ENCODE data around the gene PPIP5K2.

Gene PPIP5K2

DNA sequence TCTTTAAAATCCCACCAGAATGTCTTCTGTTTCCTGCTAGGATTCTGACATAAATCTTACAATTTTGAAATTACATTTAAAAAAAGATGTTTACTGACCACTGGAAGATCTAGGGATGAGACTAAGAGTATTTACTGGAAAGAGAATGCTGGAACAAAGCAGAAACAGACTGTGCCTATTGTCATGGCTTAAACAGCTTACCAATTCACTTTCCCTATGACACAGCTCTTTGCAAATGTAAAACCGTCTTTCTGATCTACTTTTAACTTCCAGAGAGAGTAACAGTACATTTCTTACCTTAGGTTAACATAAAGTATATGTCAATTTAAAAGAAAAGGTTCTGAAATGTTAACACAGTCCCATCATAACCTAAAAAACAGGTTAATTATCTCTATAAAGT, 10.8 kb upstream of the PPIP5K2 start:
- H3K4me3 ChIP-seq (ENCODE audit: low read depth, low read length) = no peak overlapping the region
- TF ChIP-seq CTCF (IDR thresholded peaks at IDR 0.05; ENCODE audit: control insufficient read depth, extremely low read depth, insufficient read depth) = no peak
- no peak for DNase-seq (ENCODE audit: low read depth)

- no peak overlapping the region for H3K4me3 ChIP-seq (ENCODE audit: low read depth, low read length)
- TF ChIP-seq CTCF (IDR thresholded peaks at IDR 0.05; ENCODE audit: control insufficient read depth, extremely low read depth, insufficient read depth) = no peak
- DNase-seq (ENCODE audit: low read depth) = no peak
Measured at GRCh38 chr5:103110403-103110802, 9.7 kb upstream of the PPIP5K2 start.

- TF ChIP-seq CTCF (IDR thresholded peaks at IDR 0.05; ENCODE audit: control insufficient read depth, extremely low read depth, insufficient read depth) = no peak
- no peak for DNase-seq (ENCODE audit: low read depth)
- H3K4me3 ChIP-seq (ENCODE audit: low read depth, low read length) = no peak overlapping the region
Measured at GRCh38 chr5:103111468-103111867, 8.6 kb upstream of the PPIP5K2 start.

DNA sequence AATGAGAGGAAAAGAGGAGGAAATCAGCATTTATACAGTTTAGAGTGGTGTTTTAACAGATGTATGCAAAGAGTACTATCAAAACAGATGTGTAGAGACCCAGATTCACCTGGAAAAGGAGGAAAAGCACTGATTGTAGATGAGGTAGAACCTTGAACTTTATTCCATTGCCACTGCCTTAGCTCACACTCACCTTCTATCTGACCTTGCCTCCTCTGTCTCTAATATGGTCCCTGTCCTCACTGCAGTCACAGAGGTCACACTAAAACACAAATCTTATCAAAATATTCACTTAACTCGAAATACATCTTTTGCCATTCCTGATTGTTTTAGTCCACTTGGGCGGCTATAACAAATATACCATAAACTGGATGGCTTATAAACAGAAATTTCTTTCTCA, 7.2 kb upstream of the PPIP5K2 start:
- no peak overlapping the region for H3K4me3 ChIP-seq (ENCODE audit: low read depth, low read length)
- no peak for TF ChIP-seq CTCF (IDR thresholded peaks at IDR 0.05; ENCODE audit: control insufficient read depth, extremely low read depth, insufficient read depth)
- no peak for DNase-seq (ENCODE audit: low read depth)

GRCh38 chr5:103114440-103114839, 5.7 kb upstream of the PPIP5K2 start:
- H3K4me3 ChIP-seq (ENCODE audit: low read depth, low read length) = no peak overlapping the region
- no peak for DNase-seq (ENCODE audit: low read depth)
- no peak for TF ChIP-seq CTCF (IDR thresholded peaks at IDR 0.05; ENCODE audit: control insufficient read depth, extremely low read depth, insufficient read depth)

DNA sequence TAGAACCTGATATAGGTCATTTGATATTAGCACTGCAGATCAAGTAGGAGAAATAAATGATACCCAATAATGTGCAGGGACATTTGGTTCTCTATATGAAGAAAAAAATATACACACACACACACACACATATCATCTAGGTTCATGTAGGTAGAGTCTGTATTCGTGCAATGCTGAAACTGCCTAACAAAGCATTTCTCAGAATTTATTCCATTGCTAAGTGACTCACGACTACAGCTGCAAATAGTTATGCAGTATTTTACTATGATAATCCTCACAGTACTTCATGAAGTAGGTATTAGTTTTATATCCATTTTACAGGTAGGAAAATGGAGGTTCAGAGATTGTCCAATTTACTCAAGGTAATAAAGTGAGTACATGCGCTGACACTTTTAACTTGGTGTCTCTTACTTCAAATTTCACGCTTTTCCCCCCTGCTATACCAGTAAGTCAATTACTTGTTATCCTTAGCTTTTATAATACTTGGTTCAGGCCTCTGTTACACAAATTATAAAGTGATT, 2.6 kb upstream of the PPIP5K2 start:
- H3K4me3 ChIP-seq (ENCODE audit: low read depth, low read length) = no peak overlapping the region
- no peak for TF ChIP-seq CTCF (IDR thresholded peaks at IDR 0.05; ENCODE audit: control insufficient read depth, extremely low read depth, insufficient read depth)
- no peak for DNase-seq (ENCODE audit: low read depth)

- DNase-seq (ENCODE audit: low read depth) = no peak
- peak overlapping the region; percentile 92 for H3K4me3 ChIP-seq (ENCODE audit: low read depth, low read length)
- no peak for TF ChIP-seq CTCF (IDR thresholded peaks at IDR 0.05; ENCODE audit: control insufficient read depth, extremely low read depth, insufficient read depth)
Measured at GRCh38 chr5:103119070-103119764, 884 bp upstream of the PPIP5K2 start.
